Fibroblast of mammary gland (primary cell): ENCODE data around the gene SMAD3.

Experiments used
- DNase-seq: peaks from one replicate; pipeline ENCODE4 v3.0.0-alpha.2; 2010; ENCODE audit warnings: low read depth
- H3K4me3 ChIP-seq: 2 replicates; pipeline ENCODE4 v1.5.1; 2011; ENCODE audit warnings: low read depth, mild to moderate bottlenecking, low read length, moderate library complexity; ENCODE audit not compliant: control insufficient read depth
- TF ChIP-seq, protein P1 (sequence below): conservative IDR thresholded peaks from 2 replicates; pipeline ENCODE4 v1.5.1; 2011; ENCODE audit warnings: low read depth, low read length, inconsistent platforms; ENCODE audit not compliant: control insufficient read depth, insufficient read depth

SMAD3 gene

GRCh38 chr15:67218428-67218827 lies 153.0 kb downstream of the SMAD3 start:
- TF ChIP-seq, protein P1, sequence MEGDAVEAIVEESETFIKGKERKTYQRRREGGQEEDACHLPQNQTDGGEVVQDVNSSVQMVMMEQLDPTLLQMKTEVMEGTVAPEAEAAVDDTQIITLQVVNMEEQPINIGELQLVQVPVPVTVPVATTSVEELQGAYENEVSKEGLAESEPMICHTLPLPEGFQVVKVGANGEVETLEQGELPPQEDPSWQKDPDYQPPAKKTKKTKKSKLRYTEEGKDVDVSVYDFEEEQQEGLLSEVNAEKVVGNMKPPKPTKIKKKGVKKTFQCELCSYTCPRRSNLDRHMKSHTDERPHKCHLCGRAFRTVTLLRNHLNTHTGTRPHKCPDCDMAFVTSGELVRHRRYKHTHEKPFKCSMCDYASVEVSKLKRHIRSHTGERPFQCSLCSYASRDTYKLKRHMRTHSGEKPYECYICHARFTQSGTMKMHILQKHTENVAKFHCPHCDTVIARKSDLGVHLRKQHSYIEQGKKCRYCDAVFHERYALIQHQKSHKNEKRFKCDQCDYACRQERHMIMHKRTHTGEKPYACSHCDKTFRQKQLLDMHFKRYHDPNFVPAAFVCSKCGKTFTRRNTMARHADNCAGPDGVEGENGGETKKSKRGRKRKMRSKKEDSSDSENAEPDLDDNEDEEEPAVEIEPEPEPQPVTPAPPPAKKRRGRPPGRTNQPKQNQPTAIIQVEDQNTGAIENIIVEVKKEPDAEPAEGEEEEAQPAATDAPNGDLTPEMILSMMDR: no peak
- DNase-seq: no peak
- no peak overlapping the region for H3K4me3 ChIP-seq

- TF ChIP-seq, protein P1: no peak
- no peak overlapping the region for H3K4me3 ChIP-seq
- DNase-seq: no peak
These were observed 153.9 kb downstream of the SMAD3 start for GRCh38 chr15:67219288-67219687.

DNA sequence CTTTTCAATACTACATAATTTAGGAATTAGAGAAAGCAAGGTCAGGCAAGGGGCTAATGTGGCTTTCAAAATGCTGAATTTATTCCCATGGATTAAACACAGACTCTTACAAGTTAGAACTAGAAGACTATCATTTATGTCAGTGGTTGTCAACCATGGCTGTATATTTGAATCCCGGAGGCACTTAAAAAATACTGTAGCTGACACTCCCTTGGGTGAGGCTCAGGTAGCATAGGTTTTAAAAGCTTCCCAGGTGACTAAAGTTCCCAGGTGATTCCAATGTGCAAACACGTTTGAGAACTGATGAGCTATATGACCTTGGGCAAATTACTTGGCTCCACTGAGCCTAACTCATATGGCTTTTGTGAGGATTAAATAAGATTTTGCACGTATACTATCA lies 159.5 kb downstream of the SMAD3 start:
- no peak for DNase-seq
- TF ChIP-seq, protein P1: no peak
- no peak overlapping the region for H3K4me3 ChIP-seq

- DNase-seq: peak; percentile 76
- TF ChIP-seq, protein P1: no peak
- H3K4me3 ChIP-seq: no peak overlapping the region
These were observed 159.9 kb downstream of the SMAD3 start for GRCh38 chr15:67225336-67225735.

GRCh38 chr15:67227431-67227830 lies 162.0 kb downstream of the SMAD3 start:
- H3K4me3 ChIP-seq: no peak overlapping the region
- TF ChIP-seq, protein P1: no peak
- DNase-seq: no peak

DNA sequence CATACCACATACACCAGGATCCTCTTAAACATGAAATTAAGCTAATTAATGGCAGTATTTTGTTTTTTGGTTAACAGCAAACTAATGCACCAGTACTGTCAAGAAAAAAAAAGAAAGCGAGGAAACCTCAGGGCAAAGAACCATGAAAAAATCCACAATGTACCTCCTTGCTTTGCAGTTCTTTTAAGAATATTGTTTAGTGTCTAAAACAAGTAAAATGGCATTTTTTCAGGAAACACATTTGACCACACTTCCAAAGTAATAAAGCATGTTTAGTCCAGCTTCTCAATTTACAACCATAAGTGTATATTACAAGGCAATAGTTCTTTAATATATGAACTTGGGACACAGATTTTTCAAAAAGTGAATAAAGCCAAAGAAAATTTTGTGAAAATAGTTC lies 162.4 kb downstream of the SMAD3 start:
- DNase-seq: no peak
- H3K4me3 ChIP-seq: no peak overlapping the region
- TF ChIP-seq, protein P1: no peak

DNA sequence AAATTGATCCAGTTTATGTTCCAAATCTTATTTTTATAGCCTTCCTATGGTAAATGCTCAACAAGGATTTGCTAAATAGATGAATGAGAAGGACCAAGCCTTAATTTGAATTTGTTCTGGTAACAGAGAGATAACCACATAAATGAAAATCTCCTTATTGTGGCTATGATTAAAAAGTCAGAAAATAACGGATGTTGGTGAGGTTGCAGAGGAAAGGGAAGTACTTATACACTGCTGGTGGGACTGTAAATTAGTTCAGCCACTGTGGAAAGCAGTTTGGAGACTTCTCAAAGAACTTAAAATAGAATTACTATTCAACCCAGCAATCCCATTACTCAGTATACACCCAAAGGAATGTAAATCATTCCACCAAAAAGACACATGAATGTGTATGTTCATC lies 162.9 kb downstream of the SMAD3 start:
- DNase-seq: no peak
- no peak overlapping the region for H3K4me3 ChIP-seq
- TF ChIP-seq, protein P1: no peak
